NCI-H1417 (cell line): Measurements from ENCODE around the gene PRKD1.
A peak's percentile ranks its signal among the peaks of the same experiment; 100 is the strongest.

Source experiments
- DNase-seq, 3 experiments: peaks; one replicate each; lab custom pipeline; 2025; lab: John Stamatoyannopoulos, UW

Gene PRKD1

GRCh38 chr14:29674566-29675285 lies 252.9 kb downstream of the PRKD1 start:
- DNase-seq = no peak

- no peak for DNase-seq
Observed at GRCh38 chr14:29672831-29673230, 254.8 kb downstream of the PRKD1 start.

- no peak for DNase-seq
Observed at GRCh38 chr14:29671034-29671433, 256.6 kb downstream of the PRKD1 start.

GRCh38 chr14:29668201-29668600 lies 259.4 kb downstream of the PRKD1 start:
- DNase-seq = peak in 2 of 3 experiments; percentile 62 to 83

GRCh38 chr14:29664515-29664914 lies 263.1 kb downstream of the PRKD1 start:
- no peak for DNase-seq

GRCh38 chr14:29663281-29663801 lies 264.3 kb downstream of the PRKD1 start:
- no peak for DNase-seq

GRCh38 chr14:29654901-29655550 lies 272.6 kb downstream of the PRKD1 start:
- peak in 1 of 3 experiments; percentile 7 for DNase-seq

- no peak for DNase-seq
Observed at GRCh38 chr14:29653303-29653702, 274.3 kb downstream of the PRKD1 start.

- DNase-seq = no peak
Observed at GRCh38 chr14:29652571-29652970, 275.1 kb downstream of the PRKD1 start.

GRCh38 chr14:29650554-29651269 lies 276.9 kb downstream of the PRKD1 start:
- DNase-seq = no peak

- DNase-seq = peak in 1 of 3 experiments; percentile 26
Observed at GRCh38 chr14:29649170-29649569, 278.5 kb downstream of the PRKD1 start.

- peak in 2 of 3 experiments; percentile 18 to 25 for DNase-seq
Observed at GRCh38 chr14:29648045-29648444, 279.6 kb downstream of the PRKD1 start.

- no peak for DNase-seq
Observed at GRCh38 chr14:29645117-29645516, 282.5 kb downstream of the PRKD1 start.

- DNase-seq = peak in 1 of 3 experiments; percentile 37
Observed at GRCh38 chr14:29643433-29644211, 284.0 kb downstream of the PRKD1 start.

GRCh38 chr14:29637411-29637810 lies 290.2 kb downstream of the PRKD1 start:
- peak in 1 of 3 experiments; percentile 4 for DNase-seq

GRCh38 chr14:29636870-29637269 lies 290.8 kb downstream of the PRKD1 start:
- no peak for DNase-seq

- no peak for DNase-seq
Observed at GRCh38 chr14:29630566-29631160, 297.0 kb downstream of the PRKD1 start.

GRCh38 chr14:29629839-29630238 lies 297.8 kb downstream of the PRKD1 start:
- no peak for DNase-seq

- no peak for DNase-seq
Observed at GRCh38 chr14:29627137-29627536, 300.5 kb downstream of the PRKD1 start.

- DNase-seq = no peak
Observed at GRCh38 chr14:29618323-29619067, 309.2 kb downstream of the PRKD1 start.

GRCh38 chr14:29616922-29617321 lies 310.7 kb downstream of the PRKD1 start:
- DNase-seq = no peak
